Upper lobe of left lung (tissue), 6 donors: ENCODE results near the gene EFNB2. TPM values are rescaled to one million over a fixed set of nuclear protein-coding genes. Genes with fewer than 3 reads are reported as not detected.

Experiments used
- ATAC-seq, 2 donors: fragments of 200-7000 bp; cut with Tn5 transposase; one replicate each; pipeline ENCODE4 v1.9.1; 2022; ENCODE audit warnings: mild to moderate bottlenecking in 2 of 2, moderate library complexity in 2 of 2; ENCODE audit not compliant: low FRiP score in 2 of 2
- DNase-seq, 2 donors: peaks; one replicate each; pipeline ENCODE4 v3.0.0-alpha.2; 2019 to 2020
- H3K27ac ChIP-seq, 4 donors: fragments of 200-600 bp; sonication (generic); one replicate each; pipeline ENCODE4 v1.5.1; 2016 to 2019
- H3K27me3 ChIP-seq, 4 donors: fragments of 200-600 bp; sonication (generic); one replicate each; pipeline ENCODE4 v1.5.1; 2017 to 2019
- H3K36me3 ChIP-seq, 4 donors: fragments of 200-600 bp; sonication (generic); one replicate each; pipeline ENCODE4 v1.5.1; 2016 to 2019
- H3K4me1 ChIP-seq, 4 donors: fragments of 200-600 bp; sonication (generic); one replicate each; pipeline ENCODE4 v1.5.1; 2018 to 2019
- H3K4me3 ChIP-seq, 4 donors: fragments of 200-600 bp; sonication (generic); one replicate each; pipeline ENCODE4 v1.5.1; 2017 to 2019; ENCODE audit warnings: mild to moderate bottlenecking in 2 of 4, moderate library complexity in 1 of 4
- H3K9me3 ChIP-seq, 4 donors: fragments of 200-600 bp; sonication (generic); one replicate each; pipeline ENCODE4 v1.5.1; 2018 to 2019
- EP300 ChIP-seq, 4 donors: sonication (generic); formaldehyde crosslinking; IDR thresholded peaks; one replicate each; pipeline ENCODE4 v1.5.1; 2017; ENCODE audit warnings: antibody characterized with exemption in 4 of 4, control low read depth in 2 of 4
- POLR2A ChIP-seq, 4 donors: fragments of 450-650 bp; IDR thresholded peaks; one replicate each; pipeline ENCODE4 v1.5.1; 2016 to 2017; ENCODE audit warnings: antibody characterized with exemption in 4 of 4, mild to moderate bottlenecking in 2 of 4
- POLR2AphosphoS5 ChIP-seq, 2 donors: sonication (generic); formaldehyde crosslinking; IDR thresholded peaks; one replicate each; pipeline ENCODE4 v1.5.1; 2017; ENCODE audit warnings: antibody characterized with exemption in 2 of 2
- WGBS, 2 donors: methylation state at CpG; one replicate each; pipeline ENCODE4 v1.1.5; 2017 to 2018; 5-methylcytosine and 5-hydroxymethylcytosine counted together
- total RNA-seq, 6 donors: library from RNA; depleted of rRNA in 4 of 6; stranded (reverse); fragments of >200 nt in 4 of 6; gene quantifications; one replicate each; pipeline versions ENCODE4 v1.1.0 to v1.2.1, GENCODE V29; 2016 to 2021
- TF ChIP-seq, protein P1 (sequence below), 6 experiments: fragments of 450-650 bp in 4 of 6; fragments of 200-600 bp in 2 of 6; sonication (generic) in 2 of 6; IDR thresholded peaks; one replicate each; pipeline ENCODE4 v1.5.1; 2016 to 2019; ENCODE audit warnings: antibody characterized with exemption in 6 of 6
- donor health status: DM: no; HTN: no; CAD: no; lungs with moderate emphysema.
- donor health status: DM: no; HTN: yes; CAD: no; lungs with severe emphysema.

The EFNB2 gene
- total RNA-seq, 6 donors from 2014 or later: 23.0 to 45.7 (median 30.9) TPM

DNA sequence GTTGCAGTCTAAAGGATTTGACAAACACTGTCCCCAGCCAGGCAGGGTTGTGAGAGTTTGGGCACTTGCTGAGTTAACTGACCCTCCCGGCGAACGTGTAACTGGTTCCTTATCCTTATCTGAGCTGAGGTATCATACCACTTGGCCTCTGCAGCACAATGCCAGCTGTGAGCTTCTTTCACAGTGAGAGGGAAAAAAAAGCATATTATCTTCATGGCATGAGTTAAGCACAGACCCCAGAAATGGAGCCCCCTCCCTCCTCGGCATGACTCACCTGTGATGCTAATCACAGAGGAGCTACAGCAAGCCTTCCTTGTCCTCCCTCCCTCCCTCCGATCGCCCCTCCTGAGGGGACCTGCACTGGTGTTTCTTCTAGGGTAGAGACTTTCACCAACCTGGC is 60.5 kb downstream of the EFNB2 start:
- H3K27me3 ChIP-seq: no peaks in the 10 kb centered on the region
- no peak overlapping the region for H3K4me3 ChIP-seq
- no peaks in the 10 kb centered on the region for H3K36me3 ChIP-seq
- 78 to 82% methylated on average over 5 to 6 of the region's 6 CpGs for WGBS, 2 donors
- ATAC-seq (no peak), DNase-seq (no peak)
- H3K9me3 ChIP-seq: no peaks in the 10 kb centered on the region
- peaks cover 0 to 9% (median 3%) of the 10 kb centered on the region in 4 donors for H3K4me1 ChIP-seq
- TF ChIP-seq, protein P1, sequence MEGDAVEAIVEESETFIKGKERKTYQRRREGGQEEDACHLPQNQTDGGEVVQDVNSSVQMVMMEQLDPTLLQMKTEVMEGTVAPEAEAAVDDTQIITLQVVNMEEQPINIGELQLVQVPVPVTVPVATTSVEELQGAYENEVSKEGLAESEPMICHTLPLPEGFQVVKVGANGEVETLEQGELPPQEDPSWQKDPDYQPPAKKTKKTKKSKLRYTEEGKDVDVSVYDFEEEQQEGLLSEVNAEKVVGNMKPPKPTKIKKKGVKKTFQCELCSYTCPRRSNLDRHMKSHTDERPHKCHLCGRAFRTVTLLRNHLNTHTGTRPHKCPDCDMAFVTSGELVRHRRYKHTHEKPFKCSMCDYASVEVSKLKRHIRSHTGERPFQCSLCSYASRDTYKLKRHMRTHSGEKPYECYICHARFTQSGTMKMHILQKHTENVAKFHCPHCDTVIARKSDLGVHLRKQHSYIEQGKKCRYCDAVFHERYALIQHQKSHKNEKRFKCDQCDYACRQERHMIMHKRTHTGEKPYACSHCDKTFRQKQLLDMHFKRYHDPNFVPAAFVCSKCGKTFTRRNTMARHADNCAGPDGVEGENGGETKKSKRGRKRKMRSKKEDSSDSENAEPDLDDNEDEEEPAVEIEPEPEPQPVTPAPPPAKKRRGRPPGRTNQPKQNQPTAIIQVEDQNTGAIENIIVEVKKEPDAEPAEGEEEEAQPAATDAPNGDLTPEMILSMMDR (IDR thresholded peaks at IDR 0.05): no peak
- no peak for TF ChIP-seq EP300 (IDR thresholded peaks at IDR 0.05)
- TF ChIP-seq POLR2A (IDR thresholded peaks at IDR 0.05): no peak
- no peak for TF ChIP-seq POLR2AphosphoS5 (IDR thresholded peaks at IDR 0.05)
- no peak overlapping the region for H3K27ac ChIP-seq

DNA sequence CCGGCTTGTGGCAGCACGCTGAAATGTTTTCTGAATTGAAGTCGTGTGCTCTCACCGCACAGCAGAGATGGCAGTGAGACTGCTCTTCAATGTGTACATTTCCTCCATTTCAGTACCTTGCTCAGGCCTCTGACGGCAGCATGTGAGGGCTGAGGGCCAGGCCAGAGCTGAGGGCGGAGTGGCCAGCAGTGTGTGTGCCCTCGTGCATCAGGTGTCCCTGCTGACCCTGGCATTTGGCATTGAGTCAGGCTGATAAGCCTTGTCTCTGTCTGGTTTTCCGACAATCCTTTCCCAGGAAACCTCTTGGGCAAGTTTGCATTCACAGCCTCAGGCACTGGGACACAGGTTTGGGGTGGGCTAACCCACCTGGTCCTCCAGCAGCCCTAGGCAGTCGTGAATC is 62.3 kb downstream of the EFNB2 start:
- Histone ChIP-seq H3K4me1 (peaks cover 0 to 9% (median 3%) of the 10 kb centered on the region in 4 donors), H3K27ac (no peak overlapping the region), H3K27me3 (no peaks in the 10 kb centered on the region), H3K36me3 (no peaks in the 10 kb centered on the region), H3K9me3 (no peaks in the 10 kb centered on the region), H3K4me3 (no peak overlapping the region)
- DNase-seq (peak in 1 of 2 donors; percentile 44), ATAC-seq (no peak)
- WGBS, 2 donors: 83 to 91% methylated on average over 1 to 9 of the region's 9 CpGs
- TF ChIP-seq POLR2A (IDR thresholded peaks at IDR 0.05) (no peak), EP300 (IDR thresholded peaks at IDR 0.05) (no peak), POLR2AphosphoS5 (IDR thresholded peaks at IDR 0.05) (no peak)
- TF ChIP-seq, protein P1 (IDR thresholded peaks at IDR 0.05): no peak

DNA sequence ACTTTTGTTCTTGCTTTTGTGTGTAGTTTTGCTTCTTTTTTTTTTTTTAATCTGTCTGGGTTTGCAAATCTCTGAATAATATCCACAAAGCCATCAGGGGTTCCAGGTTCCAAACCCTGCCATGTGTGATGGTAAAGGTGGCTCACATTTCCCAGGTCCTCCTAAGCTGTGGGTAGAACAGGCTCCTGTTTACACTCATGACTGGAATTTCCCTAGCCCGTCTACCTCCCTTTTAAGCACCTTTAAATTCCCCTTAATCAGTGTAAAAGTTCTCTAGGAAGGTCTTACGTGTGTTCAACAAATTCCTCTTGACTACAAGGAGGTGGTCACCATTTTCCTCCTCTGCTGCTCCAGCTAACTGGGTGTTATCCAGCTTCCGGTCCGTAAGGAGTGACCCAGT is 62.8 kb downstream of the EFNB2 start:
- Histone ChIP-seq H3K27ac (no peak overlapping the region), H3K4me1 (peaks cover 0 to 9% (median 3%) of the 10 kb centered on the region in 4 donors), H3K36me3 (no peaks in the 10 kb centered on the region), H3K4me3 (peak overlapping the region in 1 of 4 donors; percentile 34), H3K27me3 (no peaks in the 10 kb centered on the region), H3K9me3 (no peaks in the 10 kb centered on the region)
- ATAC-seq (no peak), DNase-seq (no peak)
- WGBS, 2 donors: 63 to 74% methylated on average over 4 of the region's 4 CpGs
- TF ChIP-seq POLR2AphosphoS5 (IDR thresholded peaks at IDR 0.05): no peak
- TF ChIP-seq EP300 (IDR thresholded peaks at IDR 0.05): no peak
- TF ChIP-seq POLR2A (IDR thresholded peaks at IDR 0.05): no peak
- TF ChIP-seq, protein P1 (IDR thresholded peaks at IDR 0.05): no peak

DNA sequence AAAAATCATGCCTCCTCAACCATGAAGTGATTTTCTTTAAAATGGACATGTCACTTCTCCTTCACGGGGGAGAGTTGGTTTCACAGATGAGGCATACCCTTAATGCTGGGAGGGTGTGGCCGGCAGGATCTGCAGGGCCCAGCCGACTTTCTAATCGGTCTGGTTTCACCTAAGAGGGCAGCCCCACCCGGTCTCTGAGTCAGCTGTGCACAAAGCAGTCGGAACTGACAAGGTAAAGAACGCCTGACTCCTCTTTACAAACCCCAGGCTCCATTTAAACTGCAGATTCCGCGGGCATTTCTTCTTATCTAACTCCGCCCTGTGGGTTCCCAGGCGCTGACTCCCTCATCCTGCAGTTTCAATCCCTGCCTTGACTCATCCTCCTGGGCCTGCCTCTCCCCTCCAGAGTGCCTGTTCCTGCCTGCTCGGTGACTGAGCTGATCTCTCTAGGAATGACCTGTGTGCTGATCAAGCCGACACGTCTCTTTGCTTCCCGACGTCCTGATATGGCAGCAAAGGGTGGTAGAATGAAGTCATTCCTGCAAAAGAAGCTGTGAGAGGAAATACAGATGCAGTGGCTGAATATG is 63.4 kb downstream of the EFNB2 start:
- 46 to 53% methylated on average over 16 of the region's 16 CpGs for WGBS, 2 donors
- H3K4me1 ChIP-seq: peaks cover 0 to 9% (median 3%) of the 10 kb centered on the region in 4 donors
- H3K4me3 ChIP-seq: peak overlapping the region in 2 of 4 donors; percentile 4 to 34
- H3K27me3 ChIP-seq: no peaks in the 10 kb centered on the region
- ATAC-seq (peak; percentile 81 to 83), DNase-seq (peak in 1 of 2 donors; percentile 41)
- H3K27ac ChIP-seq: no peak overlapping the region
- TF ChIP-seq POLR2AphosphoS5 (IDR thresholded peaks at IDR 0.05): no peak
- TF ChIP-seq EP300 (IDR thresholded peaks at IDR 0.05): no peak
- TF ChIP-seq POLR2A (IDR thresholded peaks at IDR 0.05): no peak
- TF ChIP-seq, protein P1 (IDR thresholded peaks at IDR 0.05): no peak
- no peaks in the 10 kb centered on the region for H3K9me3 ChIP-seq
- no peaks in the 10 kb centered on the region for H3K36me3 ChIP-seq

DNA sequence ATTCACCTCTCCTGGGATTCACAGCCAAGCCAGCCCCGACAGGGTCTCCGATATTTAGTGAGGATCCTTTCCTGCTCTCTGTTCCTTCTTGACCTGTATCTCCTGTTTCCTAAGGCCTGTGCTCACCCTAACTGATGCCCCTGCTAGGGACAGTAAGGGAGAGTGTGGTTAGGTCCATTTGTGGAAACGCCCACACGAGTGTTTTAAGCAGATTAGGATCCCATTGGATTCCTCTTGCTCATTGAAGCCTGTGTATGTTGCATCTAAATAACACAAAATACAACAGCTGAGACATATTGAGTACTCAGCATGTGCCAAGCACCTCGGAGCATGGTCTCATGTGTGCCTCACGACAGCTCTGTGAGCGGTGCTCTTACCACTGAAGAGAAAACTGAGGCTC is 64.9 kb downstream of the EFNB2 start:
- ATAC-seq: no peak
- TF ChIP-seq POLR2AphosphoS5 (IDR thresholded peaks at IDR 0.05) (no peak), EP300 (IDR thresholded peaks at IDR 0.05) (no peak), POLR2A (IDR thresholded peaks at IDR 0.05) (no peak)
- TF ChIP-seq, protein P1 (IDR thresholded peaks at IDR 0.05): no peak
- 94 to 98% methylated on average over 6 to 7 of the region's 7 CpGs for WGBS, 2 donors
- Histone ChIP-seq H3K36me3 (no peaks in the 10 kb centered on the region), H3K4me1 (peaks cover 0 to 9% (median 3%) of the 10 kb centered on the region in 4 donors), H3K27ac (no peak overlapping the region), H3K27me3 (no peaks in the 10 kb centered on the region), H3K4me3 (no peak overlapping the region), H3K9me3 (no peaks in the 10 kb centered on the region)
- no peak for DNase-seq
